ENCODE measurements around the gene CPNE9.

The CPNE9 gene

GRCh38 chr3:9673752-9674151, 29.9 kb upstream of the CPNE9 start:
- Histone ChIP-seq H3K27ac (no peak overlapping the region), H3K36me3 (peaks cover 100% of the 10 kb centered on the region in 11 experiments), H3K4me3 (no peak overlapping the region), H3K9ac (no peak overlapping the region), H3K4me1 (peaks cover 0 to 10% (median 0%) of the 10 kb centered on the region in 10 experiments; a peak in 3 of 20 replicates), H3K27me3 (no peaks in the 10 kb centered on the region), H3K4me2 (no peak overlapping the region), H4K20me1 (peaks cover 21 to 100% (median 94%) of the 10 kb centered on the region in 11 experiments; a peak in 21 of 22 replicates), H3K9me3 (replicated peaks in 1 of 11) (no peaks in the 10 kb centered on the region)
- TF ChIP-seq Cebpa-rat (IDR thresholded peaks at IDR 0.05) = no peak

- Histone ChIP-seq H3K9me3 (replicated peaks in 1 of 11) (no peaks in the 10 kb centered on the region), H3K4me2 (no peak overlapping the region), H3K4me1 (peaks cover 0 to 10% (median 0%) of the 10 kb centered on the region in 10 experiments; a peak in 3 of 20 replicates), H3K9ac (peak overlapping the region in 1 of 11 experiments; percentile 5; a peak in 1 of 22 replicates), H3K27me3 (no peaks in the 10 kb centered on the region), H3K36me3 (peaks cover 99 to 100% (median 100%) of the 10 kb centered on the region in 11 experiments), H4K20me1 (peaks cover 13 to 100% (median 88%) of the 10 kb centered on the region in 11 experiments; a peak in 20 of 22 replicates), H3K27ac (no peak overlapping the region), H3K4me3 (no peak overlapping the region)
- no peak for TF ChIP-seq Cebpa-rat (IDR thresholded peaks at IDR 0.05)
Measured at GRCh38 chr3:9675736-9676290, 27.8 kb upstream of the CPNE9 start.

- peaks cover 20 to 100% (median 92%) of the 10 kb centered on the region in 11 experiments; a peak in 20 of 22 replicates for H4K20me1 ChIP-seq
- H3K4me3 ChIP-seq = no peak overlapping the region
- no peak overlapping the region for H3K4me2 ChIP-seq
- H3K27ac ChIP-seq = no peak overlapping the region
- peaks cover 0 to 10% (median 0%) of the 10 kb centered on the region in 10 experiments; a peak in 3 of 20 replicates for H3K4me1 ChIP-seq
- H3K27me3 ChIP-seq = no peaks in the 10 kb centered on the region
- H3K36me3 ChIP-seq = peaks cover 99 to 100% (median 100%) of the 10 kb centered on the region in 11 experiments
- H3K9me3 ChIP-seq (replicated peaks in 1 of 11) = no peaks in the 10 kb centered on the region
- TF ChIP-seq Cebpa-rat (IDR thresholded peaks at IDR 0.05) = no peak
- no peak overlapping the region for H3K9ac ChIP-seq
Measured at GRCh38 chr3:9676785-9677184, 26.8 kb upstream of the CPNE9 start.

- Histone ChIP-seq H3K4me2 (no peak overlapping the region), H3K27me3 (no peaks in the 10 kb centered on the region), H3K27ac (no peak overlapping the region), H3K9ac (no peak overlapping the region), H3K4me1 (peaks cover 0 to 10% (median 0%) of the 10 kb centered on the region in 10 experiments; a peak in 3 of 20 replicates), H3K36me3 (peaks cover 99 to 100% (median 100%) of the 10 kb centered on the region in 11 experiments), H4K20me1 (peaks cover 19 to 100% (median 92%) of the 10 kb centered on the region in 11 experiments; a peak in 20 of 22 replicates), H3K9me3 (replicated peaks in 1 of 11) (no peaks in the 10 kb centered on the region), H3K4me3 (no peak overlapping the region)
- no peak for TF ChIP-seq Cebpa-rat (IDR thresholded peaks at IDR 0.05)
Measured at GRCh38 chr3:9678493-9678892, 25.1 kb upstream of the CPNE9 start.

- Histone ChIP-seq H3K27me3 (no peaks in the 10 kb centered on the region), H4K20me1 (peaks cover 25 to 100% (median 92%) of the 10 kb centered on the region in 11 experiments; a peak in 21 of 22 replicates), H3K9me3 (replicated peaks in 1 of 11) (no peaks in the 10 kb centered on the region), H3K9ac (no peak overlapping the region), H3K36me3 (peaks cover 99 to 100% (median 100%) of the 10 kb centered on the region in 11 experiments), H3K4me1 (peaks cover 0 to 10% (median 0%) of the 10 kb centered on the region in 10 experiments; a peak in 3 of 20 replicates), H3K27ac (no peak overlapping the region; a peak in 1 of 22 replicates), H3K4me3 (no peak overlapping the region), H3K4me2 (no peak overlapping the region)
- no peak for TF ChIP-seq Cebpa-rat (IDR thresholded peaks at IDR 0.05)
Measured at GRCh38 chr3:9679476-9680080, 24.1 kb upstream of the CPNE9 start.

GRCh38 chr3:9681011-9681722, 22.5 kb upstream of the CPNE9 start:
- H3K9me3 ChIP-seq (replicated peaks in 1 of 11) = no peaks in the 10 kb centered on the region
- H3K27ac ChIP-seq = no peak overlapping the region
- H3K36me3 ChIP-seq = peaks cover 99 to 100% (median 100%) of the 10 kb centered on the region in 11 experiments
- no peak overlapping the region for H3K4me3 ChIP-seq
- TF ChIP-seq Cebpa-rat (IDR thresholded peaks at IDR 0.05) = no peak
- H3K27me3 ChIP-seq = no peaks in the 10 kb centered on the region
- peaks cover 22 to 100% (median 90%) of the 10 kb centered on the region in 11 experiments; a peak in 21 of 22 replicates for H4K20me1 ChIP-seq
- H3K4me2 ChIP-seq = no peak overlapping the region
- peaks cover 0 to 7% (median 0%) of the 10 kb centered on the region in 10 experiments; a peak in 3 of 20 replicates for H3K4me1 ChIP-seq
- no peak overlapping the region for H3K9ac ChIP-seq

GRCh38 chr3:9681723-9682081, 21.9 kb upstream of the CPNE9 start:
- Histone ChIP-seq H3K27ac (no peak overlapping the region), H3K9ac (no peak overlapping the region), H3K36me3 (peaks cover 99 to 100% (median 100%) of the 10 kb centered on the region in 11 experiments), H4K20me1 (peaks cover 22 to 100% (median 88%) of the 10 kb centered on the region in 11 experiments; a peak in 21 of 22 replicates), H3K4me3 (no peak overlapping the region), H3K4me2 (no peak overlapping the region), H3K27me3 (no peaks in the 10 kb centered on the region), H3K9me3 (replicated peaks in 1 of 11) (no peaks in the 10 kb centered on the region), H3K4me1 (peaks cover 0 to 3% (median 0%) of the 10 kb centered on the region in 10 experiments; a peak in 2 of 20 replicates)
- no peak for TF ChIP-seq Cebpa-rat (IDR thresholded peaks at IDR 0.05)

GRCh38 chr3:9682096-9682495, 21.5 kb upstream of the CPNE9 start:
- Histone ChIP-seq H3K9ac (no peak overlapping the region), H4K20me1 (peaks cover 18 to 100% (median 88%) of the 10 kb centered on the region in 11 experiments; a peak in 20 of 22 replicates), H3K4me1 (no peaks in the 10 kb centered on the region; a peak in 1 of 20 replicates), H3K36me3 (peaks cover 99 to 100% (median 100%) of the 10 kb centered on the region in 11 experiments), H3K27ac (no peak overlapping the region), H3K4me2 (no peak overlapping the region), H3K4me3 (no peak overlapping the region), H3K27me3 (no peaks in the 10 kb centered on the region), H3K9me3 (replicated peaks in 1 of 11) (no peaks in the 10 kb centered on the region)
- TF ChIP-seq Cebpa-rat (IDR thresholded peaks at IDR 0.05) = no peak

- no peak overlapping the region for H3K9ac ChIP-seq
- no peak for TF ChIP-seq Cebpa-rat (IDR thresholded peaks at IDR 0.05)
Measured at GRCh38 chr3:9683426-9683825, 20.2 kb upstream of the CPNE9 start.

More at GRCh38 chr3:9683426-9683825, 20.2 kb upstream of the CPNE9 start:
- peaks cover 99 to 100% (median 100%) of the 10 kb centered on the region in 11 experiments for H3K36me3 ChIP-seq
- peaks cover 24 to 100% (median 86%) of the 10 kb centered on the region in 11 experiments; a peak in 20 of 22 replicates for H4K20me1 ChIP-seq
- H3K4me1 ChIP-seq = peaks cover 0 to 8% (median 0%) of the 10 kb centered on the region in 10 experiments; a peak in 2 of 20 replicates
- H3K9me3 ChIP-seq (replicated peaks in 1 of 11) = no peaks in the 10 kb centered on the region
- no peaks in the 10 kb centered on the region for H3K27me3 ChIP-seq
- no peak overlapping the region for H3K27ac ChIP-seq
- no peak overlapping the region for H3K4me2 ChIP-seq
- no peak overlapping the region for H3K4me3 ChIP-seq

All from BLaER1 treated with 17β-estradiol and CSF1 and Interleukin-3, amounts not matched to agents 10 nM and 100 nM (cell line).